Frontal cortex (tissue), 4 donors: ENCODE results near the gene ZBTB20. TPM values are rescaled to one million over a fixed set of nuclear protein-coding genes. Genes with fewer than 3 reads are reported as not detected.
A peak's percentile ranks its signal among the peaks of the same experiment; 100 is the strongest.
"Not testable (repeated sequence)": the region's sequence is repeated elsewhere in the genome, so short reads cannot be mapped to it uniquely, and the experiment has no call there.

Source experiments
- DNase-seq, 2 donors: peaks; one replicate each; pipeline ENCODE4 v3.0.0; 2012; ENCODE audit warnings: low spot score in 2 of 2
- FAIRE-seq: peaks from 2 replicates; lab custom pipeline; 2012; peaks lifted over from hg19 to GRCh38; lab: Jason Lieb, UNC
- total RNA-seq: library from RNA; depleted of rRNA; stranded (reverse); fragments of >200 nt; gene quantifications from one replicate; pipeline ENCODE4 v1.2.3, GENCODE V29; 2014
- donor health status: control.
- donor health status: control.
- donor health status: control.

ZBTB20 gene
- total RNA-seq, 1 donor from 2014 or later: 39.9 TPM

GRCh38 chr3:114850898-114851297 is 296.2 kb downstream of the ZBTB20 start:
- no peak for DNase-seq
- no peak for FAIRE-seq

- no peak for FAIRE-seq
- DNase-seq: no peak
Measured at GRCh38 chr3:114848643-114849350, 298.3 kb downstream of the ZBTB20 start.

DNA sequence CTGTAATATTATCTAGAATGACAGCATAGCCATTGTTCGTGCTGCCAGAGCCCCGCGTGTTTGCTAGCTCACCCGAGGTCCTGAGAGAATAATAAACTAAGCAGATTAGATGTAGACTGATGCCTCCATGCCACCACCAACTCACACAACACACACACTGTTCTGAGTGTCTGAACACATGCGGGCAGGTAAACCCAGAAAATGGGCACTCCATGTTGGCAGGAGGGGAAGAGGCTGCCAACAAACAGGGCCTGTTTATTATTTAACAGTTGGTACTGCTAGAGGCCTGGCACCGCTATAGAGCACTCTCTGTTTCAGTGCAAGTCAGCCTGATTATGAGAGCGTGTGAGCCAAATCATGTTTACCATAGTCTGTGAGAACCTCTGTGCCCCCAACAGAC is 299.0 kb downstream of the ZBTB20 start:
- FAIRE-seq: no peak
- DNase-seq: peak; percentile 7 to 8

- DNase-seq: no peak
- FAIRE-seq: no peak
Measured at GRCh38 chr3:114847564-114847963, 299.5 kb downstream of the ZBTB20 start.

GRCh38 chr3:114846779-114847178 is 300.3 kb downstream of the ZBTB20 start:
- FAIRE-seq: no peak
- no peak for DNase-seq

DNA sequence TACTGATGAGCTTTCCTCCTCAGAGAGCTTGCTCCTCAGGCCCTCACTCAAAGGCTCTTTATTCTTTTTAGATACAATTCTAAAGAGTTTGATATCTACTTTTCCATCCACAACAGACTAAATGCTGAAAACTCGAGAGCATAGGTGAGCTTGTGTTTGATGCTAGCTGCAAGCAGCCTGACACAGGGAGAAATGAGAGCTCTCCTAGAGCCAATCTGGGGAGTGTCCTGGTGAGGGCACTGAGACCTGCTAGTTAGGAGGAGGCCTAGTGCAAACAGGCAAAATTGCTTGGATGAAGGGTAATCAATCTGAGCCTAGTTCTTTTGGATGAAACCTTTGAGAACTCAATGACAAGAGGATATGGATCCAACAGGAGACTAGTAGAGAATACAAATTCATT is 300.8 kb downstream of the ZBTB20 start:
- FAIRE-seq (no peak), DNase-seq (no peak)

GRCh38 chr3:114841515-114841914 is 305.6 kb downstream of the ZBTB20 start:
- no peak for DNase-seq
- no peak for FAIRE-seq

DNA sequence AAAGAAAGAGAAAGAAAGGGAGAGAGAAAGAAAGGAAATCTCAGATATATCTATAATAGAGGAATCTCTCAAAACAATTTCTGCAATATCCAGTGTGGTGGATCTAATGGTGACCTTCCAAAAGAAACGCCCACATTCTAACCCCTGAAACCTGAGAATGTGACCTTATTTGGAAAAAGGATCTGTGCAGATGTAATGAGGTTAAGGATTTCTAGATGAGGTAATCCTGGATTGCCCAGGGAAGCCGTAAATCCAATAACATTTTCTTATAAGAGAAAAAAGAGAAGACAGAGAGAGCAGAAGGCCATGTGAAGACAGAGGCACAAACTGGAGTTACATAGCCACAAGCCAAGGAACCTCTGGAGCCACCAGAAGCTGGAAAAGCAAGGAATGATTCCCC is 307.6 kb downstream of the ZBTB20 start:
- FAIRE-seq (no peak), DNase-seq (no peak)

- DNase-seq: no peak
- no peak for FAIRE-seq
Measured at GRCh38 chr3:114838025-114838424, 309.1 kb downstream of the ZBTB20 start.

DNA sequence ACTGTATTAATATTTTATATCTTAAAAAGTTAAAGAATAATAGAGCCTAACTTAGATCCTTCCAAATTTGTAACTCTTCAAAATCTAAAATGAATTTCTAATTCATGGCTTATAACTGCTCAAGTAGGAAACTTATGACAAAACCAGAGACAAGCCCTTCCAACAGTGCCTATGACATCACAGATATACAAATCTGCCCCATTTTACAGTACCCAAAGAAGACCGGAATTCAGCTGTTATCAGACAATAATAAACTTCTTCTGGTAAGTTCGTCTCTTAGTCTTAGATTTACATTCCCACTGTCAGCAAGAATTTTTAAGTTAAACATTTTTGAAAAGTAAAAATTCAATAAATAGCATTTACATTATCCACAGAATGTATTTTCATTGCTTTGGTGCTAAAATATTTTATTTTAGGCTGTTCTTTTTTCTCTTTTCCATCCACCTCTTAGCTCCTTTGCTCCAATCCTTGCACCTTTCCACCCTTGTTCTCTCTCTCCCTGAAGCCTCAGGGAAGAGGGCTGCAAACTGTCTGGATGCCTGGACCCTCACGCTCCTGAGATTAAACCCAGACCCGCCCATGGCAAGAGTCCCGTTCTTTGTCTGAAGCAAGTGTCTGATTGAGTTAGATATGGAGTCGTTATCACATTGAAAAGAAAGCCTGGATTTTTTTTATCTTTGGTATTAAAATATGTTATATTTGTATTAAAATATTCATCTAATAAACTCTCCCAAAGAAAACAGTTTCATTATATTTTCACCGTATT is 312.7 kb downstream of the ZBTB20 start:
- no peak for DNase-seq
- no peak for FAIRE-seq

GRCh38 chr3:114831861-114832260 is 315.2 kb downstream of the ZBTB20 start:
- no peak for FAIRE-seq

GRCh38 chr3:114830652-114831051 is 316.4 kb downstream of the ZBTB20 start:
- no peak for FAIRE-seq

More at GRCh38 chr3:114831861-114832260, 315.2 kb downstream of the ZBTB20 start:
- DNase-seq: no peak

DNA sequence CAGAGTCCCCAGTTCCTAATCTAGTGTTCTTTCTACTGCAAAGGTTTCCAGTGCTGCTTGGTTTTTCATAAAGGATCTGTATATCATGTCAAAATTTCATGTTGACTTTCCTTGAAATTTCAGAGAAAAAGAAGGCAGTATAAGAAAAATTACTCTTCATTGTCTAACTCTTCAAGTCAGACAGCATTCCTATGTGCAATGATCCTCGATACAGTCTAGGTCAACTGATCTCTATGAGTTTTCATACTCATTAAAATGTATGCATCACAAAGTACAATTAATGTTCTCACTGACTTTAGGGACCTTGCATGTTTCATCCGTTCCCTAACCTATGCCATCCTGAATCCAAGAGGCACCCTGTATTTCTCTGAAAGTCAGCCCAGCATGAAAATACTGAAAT is 317.3 kb downstream of the ZBTB20 start:
- DNase-seq (no peak), FAIRE-seq (no peak)

More at GRCh38 chr3:114830652-114831051, 316.4 kb downstream of the ZBTB20 start:
- no peak for DNase-seq

DNA sequence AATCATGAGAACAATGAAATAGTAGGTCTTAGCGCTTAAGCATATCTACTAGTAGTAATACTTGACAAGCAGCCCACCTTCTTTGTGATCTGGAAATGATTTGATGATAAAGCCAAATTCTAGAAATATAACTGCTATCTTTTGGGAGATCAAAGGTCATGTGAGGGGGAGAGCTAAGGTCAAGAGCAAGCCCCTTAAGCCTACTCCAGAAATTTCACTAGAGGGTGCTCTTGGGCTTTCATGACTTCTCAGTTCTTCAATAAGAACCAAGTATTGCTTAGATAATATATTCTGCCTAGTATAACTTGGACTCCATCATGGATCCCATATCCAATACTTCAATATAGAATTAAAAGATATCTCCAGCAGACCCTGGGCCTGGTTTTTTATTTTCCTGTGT is 319.6 kb downstream of the ZBTB20 start:
- FAIRE-seq: peak; percentile 6
- DNase-seq: peak in 1 of 2 donors; percentile 8

DNA sequence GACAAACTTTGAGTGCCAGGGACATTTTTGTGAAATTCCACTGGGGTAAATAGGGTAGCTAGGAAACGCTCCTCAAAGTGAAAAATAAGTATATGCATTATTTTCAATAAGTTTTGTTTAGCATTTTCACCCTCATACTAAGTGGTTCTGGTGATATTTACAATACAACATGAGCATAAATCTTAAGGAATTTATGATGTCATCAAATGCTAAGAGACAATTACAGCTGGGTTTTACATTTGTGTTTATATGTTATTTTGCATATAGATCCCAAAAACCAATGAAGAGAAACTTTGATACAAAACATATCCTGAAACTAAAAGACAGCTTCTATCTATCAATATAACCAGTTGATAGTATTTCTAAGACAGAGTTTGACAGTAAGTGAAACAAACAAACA is 323.1 kb downstream of the ZBTB20 start:
- no peak for FAIRE-seq
- DNase-seq: no peak

DNA sequence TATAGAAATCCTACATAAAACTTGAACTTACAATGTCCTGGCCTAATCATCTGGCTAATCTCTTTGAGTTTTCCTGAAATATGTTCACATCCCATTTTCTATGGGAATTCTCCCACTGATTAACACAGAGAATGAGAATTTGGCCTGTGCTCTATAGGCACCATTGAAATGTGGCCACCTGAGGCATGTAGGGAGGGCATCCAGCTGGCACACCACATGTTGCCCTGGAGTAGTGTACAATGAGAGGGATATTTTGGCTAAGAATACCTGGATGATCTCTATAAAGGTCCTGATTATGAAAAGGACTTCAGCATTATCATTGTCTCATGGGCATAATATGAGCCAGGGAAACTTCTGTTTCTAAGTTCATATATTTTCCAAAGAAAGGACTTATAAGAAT is 324.0 kb downstream of the ZBTB20 start:
- no peak for DNase-seq
- no peak for FAIRE-seq

- FAIRE-seq (no peak), DNase-seq (no peak)
Measured at GRCh38 chr3:114816052-114816451, 331.0 kb downstream of the ZBTB20 start.

DNA sequence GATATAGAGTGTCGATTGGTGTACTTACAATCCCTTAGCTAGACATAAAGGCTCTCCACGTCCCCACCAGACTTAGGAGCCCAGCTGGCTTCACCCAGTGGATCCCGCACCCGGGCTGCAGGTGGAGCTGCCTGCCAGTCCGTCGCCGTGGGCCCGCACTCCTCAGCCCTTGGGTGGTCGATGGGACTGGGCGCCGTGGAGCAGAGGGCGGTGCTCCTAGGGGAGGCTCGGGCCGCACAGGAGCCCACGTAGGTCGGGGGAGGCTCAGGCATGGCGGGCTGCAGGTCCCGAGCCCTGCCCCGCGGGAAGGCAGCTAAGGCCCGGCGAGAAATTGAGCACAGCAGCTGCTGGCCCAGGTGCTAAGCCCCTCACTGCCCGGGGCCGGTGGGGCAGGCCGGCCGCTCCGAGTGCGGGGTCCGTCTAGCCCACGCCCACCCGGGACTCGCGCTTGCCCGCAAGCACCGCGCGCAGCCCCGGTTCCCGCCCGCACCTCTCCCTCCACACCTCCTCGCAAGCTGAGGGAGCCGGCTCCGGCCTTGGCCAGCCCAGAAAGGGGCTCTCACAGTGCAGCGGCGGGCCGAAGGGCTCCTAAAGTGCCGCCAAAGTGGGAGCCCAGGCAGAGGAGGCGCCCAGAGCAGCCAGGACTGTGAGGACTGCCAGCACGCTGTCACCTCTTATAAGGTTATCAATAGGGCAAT is 334.4 kb downstream of the ZBTB20 start:
- FAIRE-seq, DNase-seq: not testable (repeated sequence)

DNA sequence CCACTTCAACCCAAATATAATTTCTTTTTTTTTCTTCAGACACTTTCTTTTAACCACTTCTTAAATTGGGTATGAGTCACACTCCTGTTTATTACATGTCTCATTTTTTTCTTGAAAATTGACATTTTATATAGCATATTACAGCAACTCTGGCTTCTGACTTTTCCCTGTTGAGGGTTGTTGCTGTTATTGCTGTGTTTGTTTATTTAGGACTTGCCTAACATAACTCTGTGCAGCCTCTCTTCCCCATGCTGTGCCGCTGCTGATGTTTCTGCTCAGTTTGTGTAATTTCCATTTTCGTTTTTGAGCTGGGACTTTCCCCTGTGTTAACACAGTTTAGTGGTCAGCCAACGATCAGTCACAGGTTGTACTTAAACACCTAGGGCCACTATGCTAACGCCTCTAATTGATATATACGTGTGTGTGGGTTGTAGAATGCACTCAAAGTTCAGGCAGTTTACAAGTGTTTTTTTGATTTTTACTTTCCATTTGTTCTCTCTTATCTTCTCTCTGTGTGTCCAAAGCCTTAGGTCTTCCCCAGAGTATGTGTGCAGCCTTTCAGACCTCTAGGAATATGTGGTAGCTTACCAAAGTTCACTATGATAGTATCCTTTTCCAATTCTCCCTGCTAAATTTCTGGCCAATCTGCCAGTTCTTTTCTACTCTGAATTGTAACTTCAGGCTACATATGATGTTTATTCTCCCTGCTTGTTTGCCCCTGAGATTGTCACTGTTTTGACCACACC is 337.2 kb downstream of the ZBTB20 start:
- no peak for FAIRE-seq
- no peak for DNase-seq

- no peak for DNase-seq
- FAIRE-seq: no peak
Measured at GRCh38 chr3:114804099-114804498, 343.0 kb downstream of the ZBTB20 start.
